NCI-H2227 treated with DMSO at 0.1 percent for 48 hours (cell line): ENCODE measurements around the gene NAA35.
"Not testable (repeated sequence)": the region's sequence is repeated elsewhere in the genome, so short reads cannot be mapped to it uniquely, and the experiment has no call there.

Experiments
- DNase-seq: peaks from one replicate; lab custom pipeline; 2025; lab: John Stamatoyannopoulos, UW

NAA35 gene

DNA sequence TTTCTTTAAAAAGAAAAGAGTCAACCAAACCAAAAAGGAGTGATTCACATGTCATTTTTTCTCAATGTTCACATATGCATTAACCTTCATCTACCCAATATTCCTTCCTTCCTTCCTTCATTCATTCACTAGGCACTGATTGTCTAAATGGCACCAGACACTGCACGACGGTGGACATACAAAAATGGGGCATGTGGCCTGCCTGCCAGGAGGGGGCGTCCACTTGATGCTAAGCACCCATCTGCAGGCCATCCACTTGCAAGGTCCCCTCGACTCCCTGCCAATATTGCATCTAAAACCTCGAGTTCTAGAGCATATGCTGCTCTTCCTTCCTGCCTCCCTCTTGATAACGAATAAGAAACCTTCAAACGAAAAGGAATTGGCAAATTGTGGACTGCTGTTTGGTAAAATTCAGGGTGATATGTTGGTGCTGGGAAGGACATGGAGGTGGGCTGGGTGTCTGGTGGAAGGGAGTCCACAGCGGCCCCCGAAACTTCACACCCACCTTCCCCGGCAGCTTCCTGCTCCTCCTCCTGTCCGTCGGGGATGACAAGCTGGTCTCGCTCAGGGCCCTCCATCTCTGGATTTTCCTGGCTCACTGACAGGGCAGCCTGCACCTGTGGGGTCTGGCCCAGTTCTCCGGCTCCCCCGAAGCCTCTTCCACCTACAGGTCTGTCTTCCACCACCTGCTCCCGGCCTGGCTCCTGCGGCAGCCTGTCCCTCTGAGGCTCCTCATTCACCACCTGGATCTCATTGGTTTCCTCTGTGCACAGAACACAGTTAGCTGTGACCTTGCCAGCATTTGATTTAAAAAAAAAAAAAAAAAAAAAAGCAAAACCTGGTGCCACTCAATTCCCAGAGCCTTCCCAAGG lies 94.2 kb downstream of the NAA35 start:
- peak; percentile 15 for DNase-seq

- no peak for DNase-seq
These were observed 95.0 kb downstream of the NAA35 start for GRCh38 chr9:86035827-86036440.

- DNase-seq, result no peak
These were observed 95.6 kb downstream of the NAA35 start for GRCh38 chr9:86036555-86036954.

- DNase-seq, result no peak
These were observed 99.3 kb downstream of the NAA35 start for GRCh38 chr9:86039991-86040860.

DNA sequence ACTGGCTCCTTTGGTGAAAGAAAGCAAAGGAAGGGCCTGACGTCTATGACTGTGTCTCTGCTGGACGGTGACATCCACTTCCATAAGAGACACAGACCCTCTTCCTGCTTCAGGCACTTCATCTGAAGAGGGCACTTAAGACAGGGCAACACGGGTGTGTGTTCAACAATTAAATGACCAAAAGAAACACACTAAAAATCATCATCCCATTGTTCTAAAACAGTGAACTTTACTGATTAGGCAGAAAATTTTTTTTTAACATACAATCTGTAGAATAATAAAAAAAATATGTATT lies 99.9 kb downstream of the NAA35 start:
- no peak for DNase-seq

DNA sequence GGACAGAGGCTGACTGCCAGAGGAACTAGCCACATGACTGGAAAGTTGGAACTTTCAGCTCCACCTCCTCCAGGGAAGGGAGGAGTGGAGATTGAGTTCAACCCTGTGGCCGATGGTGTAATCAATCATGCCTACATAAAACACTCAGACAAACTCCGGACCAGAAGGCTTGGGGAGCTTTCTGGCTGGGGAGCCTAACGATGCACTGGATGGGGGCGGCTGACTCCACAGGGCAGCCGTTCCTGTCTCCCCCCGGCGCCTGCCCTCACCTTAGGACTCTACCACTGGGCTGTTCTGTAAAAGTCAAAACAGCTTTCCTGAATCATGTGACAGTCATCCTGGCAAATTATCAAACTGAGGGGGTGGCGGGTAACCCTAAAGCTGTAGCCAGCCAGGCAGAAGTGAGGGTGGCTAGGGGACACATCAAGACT lies 100.4 kb downstream of the NAA35 start:
- DNase-seq, result no peak

DNA sequence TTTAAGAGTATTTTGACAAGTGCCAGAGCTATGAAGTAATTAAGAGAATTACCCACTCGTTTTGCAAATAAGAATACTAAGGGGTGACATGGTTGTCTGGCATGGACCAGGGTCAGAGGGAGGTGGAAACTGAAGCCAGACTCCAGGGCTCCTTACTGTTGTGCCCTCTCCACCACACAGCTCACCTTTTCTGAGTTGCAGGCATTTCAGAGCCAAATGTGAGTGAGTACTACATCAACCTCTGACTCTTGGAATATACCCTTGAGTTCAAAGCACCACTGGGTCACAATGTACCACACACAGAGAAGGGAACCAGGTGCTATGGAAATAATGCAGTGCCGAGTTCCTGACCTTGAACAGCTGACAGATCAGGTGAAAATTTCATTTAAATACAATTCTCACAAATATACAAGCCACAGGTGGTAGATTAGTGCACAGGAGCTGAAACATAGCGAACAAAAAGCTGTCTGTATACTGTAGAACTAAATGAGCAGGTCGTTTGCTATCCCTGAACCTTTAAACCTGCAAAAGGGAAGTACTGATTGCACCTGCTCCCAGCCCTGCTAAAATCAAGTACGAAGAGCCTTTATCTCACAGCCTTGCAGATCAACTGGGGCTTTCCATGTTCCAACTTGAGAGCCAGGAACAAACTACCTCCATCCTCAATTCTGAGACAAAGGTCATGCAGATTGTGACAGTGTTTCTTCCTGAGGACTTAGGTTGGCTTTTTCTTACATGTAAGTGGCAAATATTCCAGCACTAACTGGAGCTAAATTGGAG lies 101.4 kb downstream of the NAA35 start:
- no peak for DNase-seq

DNA sequence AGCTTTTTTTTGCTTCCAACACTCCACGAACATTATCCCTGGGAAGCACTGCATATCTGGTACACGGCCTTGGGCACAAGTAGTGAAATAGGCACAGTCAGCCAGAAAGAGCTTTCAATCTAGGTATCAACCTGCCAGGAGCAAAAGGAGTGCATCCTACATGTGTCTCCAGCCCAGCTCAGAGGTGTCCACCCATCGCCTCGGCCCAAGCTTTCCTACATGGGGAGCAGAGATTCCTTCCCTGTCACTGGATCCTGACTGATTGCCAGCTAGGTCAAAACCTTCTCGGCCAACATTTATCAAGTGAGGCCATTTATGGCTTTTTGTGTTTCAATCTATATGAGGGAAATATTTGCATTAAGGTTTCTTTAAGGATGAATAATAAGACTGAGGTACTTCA lies 102.6 kb downstream of the NAA35 start:
- no peak for DNase-seq

- DNase-seq, result no peak
These were observed 103.1 kb downstream of the NAA35 start for GRCh38 chr9:86043999-86044398.

DNA sequence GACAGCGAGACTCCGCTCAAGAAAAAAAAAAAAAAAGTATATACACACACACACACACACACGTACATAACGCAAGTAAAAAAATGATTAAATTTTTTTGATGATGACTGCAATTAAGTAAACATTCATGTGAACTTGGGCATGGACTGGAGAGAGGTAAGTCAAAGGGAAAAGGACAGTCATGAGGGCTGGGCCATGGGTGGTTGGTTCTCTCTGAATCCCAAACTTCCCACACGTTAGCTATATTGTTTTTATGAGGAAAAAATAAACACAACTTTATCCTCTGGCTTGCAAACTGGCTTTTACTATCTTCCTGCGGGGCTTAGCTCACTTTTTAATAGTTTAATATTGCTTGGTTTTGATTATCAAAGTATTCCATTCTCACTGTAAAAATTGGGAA lies 104.7 kb downstream of the NAA35 start:
- no peak for DNase-seq

DNA sequence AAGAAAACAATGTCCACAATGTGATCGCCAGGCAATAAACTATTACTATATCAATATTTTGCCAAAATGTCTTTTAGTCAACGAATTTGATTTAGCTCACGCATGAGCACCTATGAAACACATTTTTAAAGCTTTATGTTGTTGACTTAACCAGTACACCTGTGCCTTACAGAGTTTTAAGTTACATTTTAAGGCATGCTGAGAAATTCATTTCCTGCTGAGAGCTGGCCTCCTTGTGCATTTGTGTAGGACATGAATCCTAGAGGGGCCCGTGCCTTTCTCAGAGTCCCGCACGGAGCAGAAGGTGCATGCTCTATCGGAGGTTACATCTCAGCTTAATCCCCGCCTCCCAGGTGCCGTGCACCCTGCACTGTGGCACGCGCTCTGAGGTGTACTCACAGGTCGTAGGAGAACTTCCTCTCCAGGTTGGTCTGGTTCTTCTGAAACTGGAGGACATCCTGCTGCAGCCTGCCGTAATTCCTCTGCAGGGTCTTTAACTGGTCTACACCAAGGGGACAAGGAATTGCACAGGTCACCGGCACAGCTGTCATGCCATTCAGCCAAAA lies 105.2 kb downstream of the NAA35 start:
- DNase-seq, result no peak

- no peak for DNase-seq
These were observed 106.0 kb downstream of the NAA35 start for GRCh38 chr9:86046930-86047341.

DNA sequence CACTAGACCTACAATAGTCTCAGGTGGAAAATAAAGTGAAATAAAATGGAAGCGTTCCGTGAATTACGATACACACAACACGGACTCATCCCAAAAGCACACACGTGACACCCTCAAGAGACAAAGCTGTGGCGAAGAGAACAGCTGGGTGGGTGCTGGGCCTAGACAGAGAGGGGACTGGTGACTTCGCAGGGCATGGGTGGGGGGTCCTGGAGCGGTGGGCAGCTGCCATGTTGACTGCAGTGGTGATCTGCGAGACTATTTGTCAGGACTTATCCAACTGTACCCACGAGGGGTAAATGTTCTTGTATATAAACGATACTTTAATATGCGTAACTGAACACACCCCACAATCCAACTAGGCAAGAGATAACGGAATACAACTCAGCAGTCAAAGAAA lies 106.4 kb downstream of the NAA35 start:
- DNase-seq, result no peak

- DNase-seq, result not testable (repeated sequence)
These were observed 107.2 kb downstream of the NAA35 start for GRCh38 chr9:86048018-86048742.

DNA sequence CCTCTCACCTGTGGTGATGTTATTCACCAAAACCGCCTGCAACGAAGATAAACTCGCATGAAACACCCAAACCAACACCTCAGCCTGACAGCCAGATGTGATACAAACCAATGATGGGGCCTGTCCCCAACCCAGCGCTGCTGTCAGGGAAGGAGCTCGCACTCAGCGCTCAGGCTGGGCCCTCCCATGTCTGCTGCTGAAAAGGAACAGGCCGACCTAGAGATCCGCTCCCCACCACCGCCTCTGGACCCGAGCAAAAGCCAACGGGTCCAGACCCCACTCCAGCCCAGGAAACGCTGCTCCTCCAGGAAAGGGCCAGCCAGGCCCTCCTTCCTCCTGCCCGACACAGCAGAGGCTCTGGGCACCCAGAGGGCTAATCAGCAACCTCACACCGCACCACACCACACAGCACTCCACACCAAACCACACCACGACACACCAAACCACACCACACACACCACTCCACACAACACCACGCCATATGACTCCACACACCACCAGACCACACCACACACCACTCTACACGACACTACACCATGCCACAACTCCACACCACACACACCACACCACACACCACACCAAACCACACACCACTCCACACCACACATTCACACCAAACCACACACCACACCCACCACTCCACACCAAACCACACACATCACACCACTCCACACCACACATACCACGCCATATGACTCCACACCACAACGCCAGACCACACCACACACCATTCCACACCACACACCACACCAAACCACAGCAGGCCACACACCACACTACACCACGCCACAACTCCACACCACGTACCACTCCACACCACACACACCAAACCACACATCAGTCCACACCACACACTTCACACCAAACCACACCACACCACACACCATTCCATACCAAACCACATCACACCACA lies 111.9 kb downstream of the NAA35 start:
- no peak for DNase-seq

- DNase-seq, result no peak
These were observed 113.7 kb downstream of the NAA35 start for GRCh38 chr9:86054695-86055094.

- no peak for DNase-seq
These were observed 116.5 kb downstream of the NAA35 start for GRCh38 chr9:86057491-86057890.

DNA sequence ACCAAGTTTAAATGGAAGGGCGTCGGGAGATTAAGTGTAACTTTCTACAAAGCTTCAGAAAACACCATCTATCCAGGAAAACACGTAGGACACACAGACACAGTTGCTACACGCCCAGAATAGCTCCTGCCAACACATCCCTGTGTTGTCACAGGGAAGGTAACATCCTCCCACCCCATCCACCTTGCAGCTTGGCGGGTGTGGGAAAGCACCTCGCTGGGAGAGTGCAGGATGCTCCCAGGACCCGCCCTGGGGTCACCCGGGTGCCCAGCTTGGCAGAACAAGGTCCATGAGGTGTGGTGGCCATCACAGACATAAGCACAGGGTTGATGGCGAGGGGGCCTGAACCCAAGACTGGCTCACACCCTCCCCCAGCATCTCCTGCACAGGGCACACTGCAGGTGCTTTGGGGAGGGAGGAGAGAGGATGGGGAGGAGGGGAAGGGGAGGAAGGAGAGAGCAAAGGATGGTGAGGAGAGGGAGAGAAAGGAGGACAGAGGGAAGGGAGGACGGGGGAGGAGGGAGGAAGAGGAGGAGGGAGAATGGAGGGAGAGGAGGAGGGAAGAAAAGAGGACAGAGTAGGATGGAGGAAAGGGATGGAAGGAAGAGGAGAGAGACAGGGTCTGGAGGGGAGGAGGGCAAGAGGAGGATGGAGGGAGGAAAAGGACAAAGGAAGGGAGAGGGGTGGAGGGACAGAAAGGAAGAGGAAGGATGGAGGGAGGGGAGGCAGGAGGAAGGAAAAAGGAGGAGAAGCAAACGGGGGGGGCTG lies 121.2 kb downstream of the NAA35 start:
- no peak for DNase-seq
